LNCAP (cell line): ENCODE results near the gene ADCY3.

Experiments used
- TF ChIP-seq, protein P1 (sequence below): fragments of 450-650 bp; IDR thresholded peaks from 2 replicates; pipeline ENCODE4 v1.5.1; 2017; ENCODE audit warnings: mild to moderate bottlenecking

Gene ADCY3

DNA sequence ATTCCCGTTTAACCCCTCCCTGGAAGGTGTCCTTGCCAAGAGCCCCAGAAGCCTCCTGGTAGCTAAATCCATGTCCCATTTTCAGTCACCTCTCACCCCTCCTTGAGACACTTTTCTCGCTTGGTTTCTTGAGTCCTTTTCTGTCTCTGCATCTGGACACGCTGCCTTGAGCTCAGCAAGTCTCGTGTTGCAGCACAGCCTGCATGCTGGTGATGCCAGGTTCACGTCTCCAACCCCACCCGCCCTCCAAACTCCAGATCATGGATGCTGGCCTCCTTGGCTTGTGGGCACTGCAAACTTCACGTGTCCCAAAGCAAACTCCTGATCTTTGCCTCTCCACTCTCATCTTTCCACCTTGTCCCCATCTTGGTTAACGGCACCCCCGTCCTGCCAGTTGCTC, 87.5 kb downstream of the ADCY3 start:
- TF ChIP-seq, protein P1, sequence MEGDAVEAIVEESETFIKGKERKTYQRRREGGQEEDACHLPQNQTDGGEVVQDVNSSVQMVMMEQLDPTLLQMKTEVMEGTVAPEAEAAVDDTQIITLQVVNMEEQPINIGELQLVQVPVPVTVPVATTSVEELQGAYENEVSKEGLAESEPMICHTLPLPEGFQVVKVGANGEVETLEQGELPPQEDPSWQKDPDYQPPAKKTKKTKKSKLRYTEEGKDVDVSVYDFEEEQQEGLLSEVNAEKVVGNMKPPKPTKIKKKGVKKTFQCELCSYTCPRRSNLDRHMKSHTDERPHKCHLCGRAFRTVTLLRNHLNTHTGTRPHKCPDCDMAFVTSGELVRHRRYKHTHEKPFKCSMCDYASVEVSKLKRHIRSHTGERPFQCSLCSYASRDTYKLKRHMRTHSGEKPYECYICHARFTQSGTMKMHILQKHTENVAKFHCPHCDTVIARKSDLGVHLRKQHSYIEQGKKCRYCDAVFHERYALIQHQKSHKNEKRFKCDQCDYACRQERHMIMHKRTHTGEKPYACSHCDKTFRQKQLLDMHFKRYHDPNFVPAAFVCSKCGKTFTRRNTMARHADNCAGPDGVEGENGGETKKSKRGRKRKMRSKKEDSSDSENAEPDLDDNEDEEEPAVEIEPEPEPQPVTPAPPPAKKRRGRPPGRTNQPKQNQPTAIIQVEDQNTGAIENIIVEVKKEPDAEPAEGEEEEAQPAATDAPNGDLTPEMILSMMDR: no peak

DNA sequence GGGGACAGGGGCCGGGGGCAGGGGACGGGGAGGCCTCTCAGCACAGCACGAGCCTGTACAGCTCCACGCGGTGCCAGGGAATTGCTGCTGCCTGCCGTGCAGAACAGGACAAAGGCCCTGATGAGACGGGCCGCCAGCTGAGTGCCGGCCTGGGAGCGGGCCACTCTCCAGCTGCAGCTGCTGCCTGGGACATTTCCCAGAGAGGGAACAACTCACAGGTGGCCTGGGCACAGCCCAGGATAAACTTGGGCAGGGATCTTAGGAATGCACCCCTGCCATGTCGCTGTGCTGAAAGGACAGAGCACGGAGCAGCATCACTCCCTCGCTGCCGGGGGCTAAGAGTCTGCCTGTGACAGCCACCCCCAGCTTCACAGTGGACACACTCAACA, 88.0 kb downstream of the ADCY3 start:
- TF ChIP-seq, protein P1: no peak

DNA sequence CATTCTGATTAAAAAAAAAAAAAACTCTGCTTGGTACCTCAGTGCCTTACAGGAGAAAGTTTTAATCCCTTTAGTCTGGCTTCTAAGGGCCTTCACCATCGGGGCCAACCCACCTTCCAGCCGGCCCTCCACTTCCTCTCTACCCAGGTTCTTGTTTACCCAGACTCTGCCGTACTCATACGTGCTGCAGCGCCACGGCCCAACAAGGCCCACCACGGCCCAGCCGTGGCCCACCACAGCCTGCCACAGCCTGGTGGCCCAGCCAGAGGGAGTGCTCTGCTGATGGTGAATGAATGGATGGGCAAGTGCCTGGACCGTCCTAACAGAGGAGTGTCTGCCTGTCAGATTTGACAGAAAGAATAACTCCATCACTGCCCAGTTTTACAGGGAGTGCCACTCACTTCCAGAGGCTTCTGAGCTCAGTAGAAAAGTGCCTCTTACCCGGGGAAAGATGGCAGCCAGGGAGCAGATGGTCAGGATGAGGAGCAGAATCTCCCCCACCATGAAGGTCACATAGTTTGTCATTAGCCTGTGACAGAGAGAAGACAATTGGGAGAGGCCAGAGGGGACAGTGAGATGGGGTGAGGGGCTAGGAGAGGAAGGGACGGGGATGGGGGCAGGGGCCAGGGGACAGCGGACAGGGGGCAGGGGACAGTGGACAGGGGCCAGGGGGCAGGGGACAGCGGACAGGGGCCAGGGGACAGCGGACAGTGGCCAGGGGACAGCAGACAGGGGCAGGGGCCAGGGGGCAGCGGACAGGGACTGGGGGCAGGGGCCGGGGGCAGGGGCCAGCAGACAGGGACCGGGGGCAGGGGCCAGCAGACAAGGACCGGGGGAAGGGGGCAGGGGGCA, 88.6 kb downstream of the ADCY3 start:
- TF ChIP-seq, protein P1: no peak

DNA sequence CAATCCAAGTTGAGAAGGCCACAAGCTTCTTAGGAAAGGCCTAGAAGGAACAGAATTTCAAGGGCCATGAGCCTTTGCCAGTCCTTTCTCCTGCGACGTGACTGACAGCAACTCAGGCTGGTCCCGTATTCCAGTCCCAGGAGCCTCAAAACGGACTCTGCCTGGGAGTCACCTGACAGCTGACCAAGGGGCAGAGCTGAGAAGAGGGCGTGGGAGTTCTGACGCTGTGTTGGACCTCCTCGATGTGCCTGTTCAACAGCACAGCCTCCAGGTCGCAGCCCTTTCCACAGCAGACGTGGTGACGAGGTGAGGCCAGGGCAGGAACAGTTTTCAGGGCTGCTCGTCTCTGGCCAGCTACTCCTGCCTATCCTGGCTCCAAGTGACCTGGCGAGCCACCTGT, 89.3 kb downstream of the ADCY3 start:
- TF ChIP-seq, protein P1: no peak

DNA sequence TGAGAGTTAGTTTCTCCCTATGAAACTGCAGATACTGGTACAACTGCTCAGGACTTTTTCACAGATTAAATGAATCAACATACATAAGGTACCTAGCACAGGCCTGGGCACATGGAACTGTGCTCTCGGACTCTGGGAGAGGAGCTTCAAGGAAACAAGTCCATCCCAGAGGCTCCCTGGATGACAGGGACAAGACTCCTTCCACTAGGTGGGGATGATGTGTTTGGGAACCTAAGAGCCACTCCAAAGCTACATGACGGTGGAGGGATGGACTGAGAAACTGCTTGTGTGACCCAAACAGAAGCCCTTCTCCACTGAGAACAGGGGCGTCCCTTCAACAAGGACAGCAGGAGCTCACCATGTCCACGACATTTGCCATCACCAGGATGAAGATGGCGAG, 89.7 kb downstream of the ADCY3 start:
- TF ChIP-seq, protein P1: no peak

DNA sequence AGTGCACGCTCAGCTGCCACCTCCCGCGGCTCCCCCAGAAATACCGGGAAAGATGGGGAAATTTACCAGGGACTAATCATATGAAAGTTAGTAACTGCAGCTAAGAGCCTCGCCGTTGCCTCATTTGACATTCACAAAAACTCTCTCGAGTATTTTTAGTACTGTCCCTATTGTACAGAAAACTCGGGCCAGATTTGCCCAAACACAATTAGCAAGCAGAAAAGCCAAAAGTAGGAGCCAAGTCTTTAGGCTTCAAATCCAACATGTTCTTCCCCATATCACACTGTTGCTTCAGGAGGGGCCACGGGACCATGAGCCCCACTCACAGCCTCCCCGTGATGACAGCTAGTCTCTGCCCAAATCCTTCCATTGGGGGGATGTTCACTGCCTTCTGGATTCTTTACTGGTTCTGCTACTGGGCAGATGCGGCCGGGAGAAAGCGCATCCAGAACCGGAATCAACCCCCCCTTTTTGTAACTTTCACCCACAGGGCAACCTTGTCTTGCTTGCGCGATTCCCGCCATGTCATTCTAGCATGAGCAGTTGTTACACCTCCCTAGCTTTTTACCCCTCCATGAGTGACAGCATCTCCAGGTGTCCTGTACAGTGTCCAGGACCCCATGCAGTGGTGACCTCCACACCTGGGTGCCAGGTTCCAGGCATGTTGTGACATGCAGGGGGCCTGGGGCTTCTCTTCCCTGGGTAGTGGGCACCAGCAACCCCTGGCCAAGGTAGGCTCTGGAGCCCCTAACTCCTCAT, 91.6 kb downstream of the ADCY3 start:
- TF ChIP-seq, protein P1: no peak

DNA sequence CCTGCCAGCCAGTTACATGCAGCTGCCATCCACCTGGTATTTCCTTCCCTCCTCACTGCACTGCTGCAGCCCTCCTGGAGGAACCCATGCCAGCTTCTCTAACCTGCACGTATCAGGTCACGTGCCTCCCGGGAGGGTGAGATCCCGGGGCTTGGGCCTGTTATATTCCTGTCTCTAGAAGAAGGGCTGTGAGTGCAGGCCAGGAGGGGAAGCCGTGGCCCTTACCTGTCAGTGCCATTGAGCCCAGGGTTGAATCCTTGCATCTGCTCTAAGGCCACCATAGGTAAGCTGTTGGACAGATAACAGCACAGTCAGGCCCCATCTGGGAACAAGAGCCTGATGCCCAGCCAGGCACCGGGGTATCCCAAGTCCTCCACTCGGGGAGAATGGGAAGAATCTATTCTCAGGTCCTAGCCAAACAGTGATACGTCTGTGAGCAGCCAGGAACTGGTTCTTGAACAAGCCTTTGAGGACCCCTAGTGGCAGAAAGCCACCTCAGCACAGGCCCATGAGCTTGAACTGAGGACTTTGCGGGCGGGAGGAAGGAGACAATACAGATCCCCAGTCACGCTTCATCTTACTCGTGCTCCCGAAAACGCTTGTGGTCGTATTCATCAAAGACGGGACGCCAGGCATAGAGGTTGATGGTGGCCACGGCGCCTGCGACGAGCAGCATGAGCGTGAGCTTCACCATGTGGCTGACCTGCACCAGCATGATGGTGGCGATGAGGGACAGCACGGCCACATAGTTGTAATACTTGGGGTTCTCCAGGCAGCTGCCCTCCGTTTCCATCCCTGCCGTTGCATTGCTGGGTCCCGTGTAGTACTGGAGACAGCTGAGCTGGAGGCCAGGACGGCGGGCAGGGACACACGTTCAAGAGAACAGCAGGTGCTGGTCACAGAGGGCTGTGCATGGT, 92.5 kb downstream of the ADCY3 start:
- TF ChIP-seq, protein P1: peak; percentile 74
